HEK293T (cell line): Measurements from ENCODE around the gene C1QBP.
"Not testable (repeated sequence)": the region's sequence is repeated elsewhere in the genome, so short reads cannot be mapped to it uniquely, and the experiment has no call there.

Source experiments
- CTCF ChIA-PET: fragments of 350-600 bp; formaldehyde crosslinking; extraction: SDS; loops from one replicate; lab custom pipeline; 2021; ENCODE audit warnings: antibody characterized with exemption, inconsistent platforms; lab: Yijun Ruan, JAX
- POLR2A ChIA-PET: fragments of 350-600 bp; formaldehyde crosslinking; extraction: SDS; loops from one replicate; lab custom pipeline; 2020; ENCODE audit warnings: antibody characterized with exemption, inconsistent platforms; lab: Yijun Ruan, JAX
- DNase-seq: peaks from one replicate; pipeline ENCODE4 v3.0.0; 2012; ENCODE audit warnings: mixed read lengths; ENCODE audit errors: extremely low spot score
- ARNT ChIP-seq: fragments of 450-650 bp; IDR thresholded peaks from 2 replicates; pipeline ENCODE4 v1.6.1; 2017; ENCODE audit warnings: mild to moderate bottlenecking
- BHLHE40 ChIP-seq: fragments of 450-650 bp; IDR thresholded peaks from 2 replicates; pipeline ENCODE4 v1.6.1; 2016; ENCODE audit warnings: mild to moderate bottlenecking, moderate library complexity, borderline replicate concordance
- CTBP1 ChIP-seq: fragments of 450-650 bp; IDR thresholded peaks from 2 replicates; pipeline ENCODE4 v1.6.1; 2016; ENCODE audit warnings: borderline replicate concordance
- ELF4 ChIP-seq: fragments of 450-650 bp; IDR thresholded peaks from 2 replicates; pipeline ENCODE4 v1.6.1; 2017; ENCODE audit warnings: antibody characterized with exemption
- FOXA1 ChIP-seq: fragments of 450-650 bp; IDR thresholded peaks from 2 replicates; pipeline ENCODE4 v1.6.1; 2016; ENCODE audit warnings: mild to moderate bottlenecking
- FOXK2 ChIP-seq: fragments of 450-650 bp; IDR thresholded peaks from 2 replicates; pipeline ENCODE4 v1.6.1; 2016; ENCODE audit warnings: mild to moderate bottlenecking
- FOXM1 ChIP-seq: fragments of 450-650 bp; IDR thresholded peaks from 2 replicates; pipeline ENCODE4 v1.6.1; 2017; ENCODE audit warnings: mild to moderate bottlenecking, borderline replicate concordance
- HDGF ChIP-seq: fragments of 450-650 bp; IDR thresholded peaks from 2 replicates; pipeline ENCODE4 v1.6.1; 2017; ENCODE audit warnings: antibody characterized with exemption, borderline replicate concordance
- L3MBTL2 ChIP-seq: fragments of 450-650 bp; conservative IDR thresholded peaks from 2 replicates; pipeline ENCODE4 v1.6.1; 2016; ENCODE audit warnings: mild to moderate bottlenecking
- LEF1 ChIP-seq: fragments of 450-650 bp; IDR thresholded peaks from 2 replicates; pipeline ENCODE4 v1.6.1; 2017; ENCODE audit warnings: mild to moderate bottlenecking, borderline replicate concordance
- NFRKB ChIP-seq: fragments of 450-650 bp; IDR thresholded peaks from 2 replicates; pipeline ENCODE4 v1.6.1; 2016; ENCODE audit warnings: mild to moderate bottlenecking, moderate library complexity
- PKNOX1 ChIP-seq: fragments of 450-650 bp; IDR thresholded peaks from 2 replicates; pipeline ENCODE4 v1.6.1; 2016
- SP1 ChIP-seq: fragments of 450-650 bp; IDR thresholded peaks from 2 replicates; pipeline ENCODE4 v1.6.1; 2017
- SUZ12 ChIP-seq: fragments of 450-650 bp; IDR thresholded peaks from 2 replicates; pipeline ENCODE4 v1.6.1; 2016; ENCODE audit warnings: mild to moderate bottlenecking
- TARDBP ChIP-seq: fragments of 450-650 bp; IDR thresholded peaks from 2 replicates; pipeline ENCODE4 v1.6.1; 2016
- ZNF384 ChIP-seq: fragments of 450-650 bp; IDR thresholded peaks from 2 replicates; pipeline ENCODE4 v1.6.1; 2016

C1QBP gene

GRCh38 chr17:5439446-5439764 is 450 bp upstream of the C1QBP start:
- DNase-seq, result no peak
- TF ChIP-seq CTBP1, result no peak
- ChIA-PET POLR2A (interaction anchor here (0.8 to 1.9 kb wide), 13 partner anchors 9 to 154 kb away, joined by 3 to 10 read pairs (median 3); partner anchors contain the start of genes DERL2, DHX33, MIS12 and NUP88), CTCF (interaction anchor here (0.6 to 1.5 kb wide), 15 partner anchors 8 to 1178 kb away, joined by 3 to 10 read pairs (median 3); partner anchors contain the start of genes DERL2, MIS12 and NUP88)

GRCh38 chr17:5437721-5438317 is 1.1 kb downstream of the C1QBP start:
- no peak for TF ChIP-seq FOXK2
- no peak for TF ChIP-seq ARNT
- TF ChIP-seq SP1, result no peak
- no peak for TF ChIP-seq ELF4
- TF ChIP-seq FOXM1, result no peak
- no peak for TF ChIP-seq LEF1
- TF ChIP-seq BHLHE40, result no peak
- no peak for TF ChIP-seq L3MBTL2
- no peak for TF ChIP-seq TARDBP
- no peak for TF ChIP-seq CTBP1
- TF ChIP-seq HDGF, result no peak
- no peak for TF ChIP-seq ZNF384
- no peak for TF ChIP-seq FOXA1
- no peak for DNase-seq
- POLR2A ChIA-PET, result interaction anchor here (0.7 to 1.9 kb wide), 2 partner anchors 9 to 48 kb away, joined by 3 to 10 read pairs; partner anchors contain the start of genes DERL2 and MIS12
- CTCF ChIA-PET, result no interaction called here

GRCh38 chr17:5435781-5436315 is 3.1 kb downstream of the C1QBP start:
- CTCF ChIA-PET, result not testable (repeated sequence)
- POLR2A ChIA-PET, result interaction anchor here (1.4 kb wide), 1 partner anchor 16 kb away, joined by 5 read pairs; the partner anchor contains the start of genes NUP88 and RPAIN

GRCh38 chr17:5434984-5435383 is 4.0 kb downstream of the C1QBP start:
- ChIA-PET CTCF (no interaction called here), POLR2A (no interaction called here)
- TF ChIP-seq LEF1 (no peak), HDGF (no peak), CTBP1 (no peak), SUZ12 (no peak), ZNF384 (no peak), NFRKB (no peak), L3MBTL2 (no peak)
- no peak for DNase-seq

More at GRCh38 chr17:5435781-5436315, 3.1 kb downstream of the C1QBP start:
- not testable (repeated sequence) for DNase-seq

- TF ChIP-seq ZNF384 (no peak), FOXK2 (no peak), TARDBP (no peak), HDGF (no peak), NFRKB (no peak), L3MBTL2 (no peak), BHLHE40 (no peak), FOXM1 (no peak), SP1 (no peak), LEF1 (no peak), ELF4 (no peak), FOXA1 (no peak), ARNT (no peak), CTBP1 (no peak), PKNOX1 (no peak), SUZ12 (no peak)
- ChIA-PET POLR2A (interaction anchor here (1.5 to 2.0 kb wide), 2 partner anchors 8 to 13 kb away, joined by 4 to 10 read pairs; partner anchors contain the start of genes NUP88 and RPAIN), CTCF (no interaction called here)
- no peak for DNase-seq
Measured at GRCh38 chr17:5431949-5432556, 6.9 kb downstream of the C1QBP start.

- TF ChIP-seq ZNF384, result peak; percentile 83
- not testable (repeated sequence) for DNase-seq
- ChIA-PET POLR2A (interaction anchor here (1.6 to 1.9 kb wide), 2 partner anchors 8 to 12 kb away, joined by 5 to 9 read pairs; partner anchors contain the start of genes C1QBP, NUP88 and RPAIN), CTCF (interaction anchor here (1.4 kb wide), 1 partner anchor 12 kb away, joined by 7 read pairs; the partner anchor contains the start of gene NUP88)
Measured at GRCh38 chr17:5431234-5431633, 7.7 kb downstream of the C1QBP start.

- POLR2A ChIA-PET, result interaction anchor here (1.6 to 1.9 kb wide), 2 partner anchors 9 to 11 kb away, joined by 5 to 9 read pairs; partner anchors contain the start of genes C1QBP, NUP88 and RPAIN
- CTCF ChIA-PET, result interaction anchor here (0.6 to 1.4 kb wide), 2 partner anchors 8 to 11 kb away, joined by 3 to 7 read pairs; partner anchors contain the start of genes C1QBP and NUP88
- TF ChIP-seq FOXM1 (no peak), HDGF (no peak), FOXK2 (no peak), PKNOX1 (no peak), TARDBP (no peak), SP1 (no peak), NFRKB (no peak), FOXA1 (no peak), SUZ12 (no peak)
- DNase-seq, result no peak
Measured at GRCh38 chr17:5430413-5430999, 8.4 kb downstream of the C1QBP start.
